ENCODE results near the gene OIT3.
A peak's percentile ranks its signal among the peaks of the same experiment; 100 is the strongest.

OIT3 gene

DNA sequence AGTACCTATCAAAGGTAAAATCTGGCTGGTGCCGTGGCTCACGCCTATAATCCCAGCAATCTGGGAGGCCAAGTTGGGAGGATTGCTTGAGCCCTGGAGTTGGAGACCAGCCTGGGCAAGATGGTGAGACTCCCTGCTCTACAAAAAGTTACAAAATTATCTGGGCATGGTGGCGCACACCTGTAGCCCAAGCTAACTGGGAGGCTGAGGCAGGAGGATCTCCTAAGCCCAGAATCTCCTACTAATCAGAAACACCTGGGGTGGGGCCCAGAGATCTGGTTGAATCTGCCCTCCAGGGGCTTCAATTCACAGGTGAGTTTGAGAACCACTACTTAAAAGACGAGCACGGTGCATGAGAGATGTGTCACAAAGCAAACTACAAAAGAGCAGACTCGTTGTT lies 58.6 kb downstream of the OIT3 start:
- no peak for DNase-seq

DNA sequence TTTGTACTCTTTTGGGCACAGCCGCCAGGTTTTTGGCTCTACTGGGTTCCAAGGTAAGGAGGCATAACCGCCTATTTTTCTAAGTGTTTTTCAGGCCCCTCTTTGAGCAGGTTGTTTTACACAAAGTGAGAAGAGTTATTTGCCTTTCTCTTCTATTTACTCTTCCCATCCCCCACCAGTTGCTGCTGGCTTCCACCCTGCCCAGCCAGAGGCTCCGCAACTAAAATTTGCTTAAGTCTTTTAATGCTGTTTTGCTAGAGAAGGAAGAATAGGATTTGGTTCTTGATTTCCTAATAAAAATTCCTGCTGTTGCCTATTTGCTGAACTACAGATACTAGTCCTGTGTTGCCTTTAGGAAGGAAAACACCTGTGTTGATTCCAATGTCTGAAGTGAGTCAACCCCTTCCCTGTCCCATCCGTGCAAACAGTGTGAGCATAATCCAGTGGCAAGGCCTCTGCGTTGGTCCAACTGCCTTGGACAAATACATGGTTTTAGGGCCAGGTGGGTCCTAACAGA lies 59.2 kb downstream of the OIT3 start:
- no peak for DNase-seq

DNA sequence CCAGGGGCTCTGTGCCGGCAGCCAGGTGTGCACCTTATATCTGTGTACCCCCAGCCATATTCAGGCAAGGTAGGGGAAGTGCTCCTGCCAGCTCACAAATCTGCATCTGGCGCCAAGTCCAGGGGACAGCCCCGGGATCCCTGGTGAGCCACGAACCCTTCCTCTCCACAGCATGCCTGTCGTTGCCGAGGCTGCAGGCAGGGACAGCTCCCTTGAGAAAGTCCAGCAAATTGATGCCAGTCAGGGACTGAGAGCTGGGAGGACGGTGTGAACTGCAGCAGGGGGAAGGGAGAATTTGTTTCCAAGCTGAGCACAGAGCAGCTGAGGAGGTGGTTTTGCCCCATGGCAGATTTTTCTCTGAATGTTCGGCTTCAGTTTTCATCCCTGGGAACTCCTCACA lies 60.1 kb downstream of the OIT3 start:
- DNase-seq: no peak

DNA sequence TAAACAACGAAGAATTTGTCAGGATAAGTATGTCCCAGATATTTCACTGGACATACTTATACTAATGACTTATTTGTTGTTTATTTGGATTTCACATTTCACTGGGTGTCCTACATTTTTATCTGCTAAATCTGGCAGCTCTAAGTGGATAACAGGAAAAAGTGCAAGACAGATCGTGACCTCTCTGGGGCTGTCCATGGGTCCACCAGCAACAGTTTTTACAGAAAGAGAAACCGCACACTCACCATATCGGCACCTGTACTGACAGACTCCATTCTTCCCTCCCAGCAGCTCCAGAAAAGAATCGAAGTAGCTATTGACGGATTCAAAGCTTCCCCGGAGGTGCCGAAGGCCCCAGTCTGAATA lies 60.7 kb downstream of the OIT3 start:
- DNase-seq: no peak

DNA sequence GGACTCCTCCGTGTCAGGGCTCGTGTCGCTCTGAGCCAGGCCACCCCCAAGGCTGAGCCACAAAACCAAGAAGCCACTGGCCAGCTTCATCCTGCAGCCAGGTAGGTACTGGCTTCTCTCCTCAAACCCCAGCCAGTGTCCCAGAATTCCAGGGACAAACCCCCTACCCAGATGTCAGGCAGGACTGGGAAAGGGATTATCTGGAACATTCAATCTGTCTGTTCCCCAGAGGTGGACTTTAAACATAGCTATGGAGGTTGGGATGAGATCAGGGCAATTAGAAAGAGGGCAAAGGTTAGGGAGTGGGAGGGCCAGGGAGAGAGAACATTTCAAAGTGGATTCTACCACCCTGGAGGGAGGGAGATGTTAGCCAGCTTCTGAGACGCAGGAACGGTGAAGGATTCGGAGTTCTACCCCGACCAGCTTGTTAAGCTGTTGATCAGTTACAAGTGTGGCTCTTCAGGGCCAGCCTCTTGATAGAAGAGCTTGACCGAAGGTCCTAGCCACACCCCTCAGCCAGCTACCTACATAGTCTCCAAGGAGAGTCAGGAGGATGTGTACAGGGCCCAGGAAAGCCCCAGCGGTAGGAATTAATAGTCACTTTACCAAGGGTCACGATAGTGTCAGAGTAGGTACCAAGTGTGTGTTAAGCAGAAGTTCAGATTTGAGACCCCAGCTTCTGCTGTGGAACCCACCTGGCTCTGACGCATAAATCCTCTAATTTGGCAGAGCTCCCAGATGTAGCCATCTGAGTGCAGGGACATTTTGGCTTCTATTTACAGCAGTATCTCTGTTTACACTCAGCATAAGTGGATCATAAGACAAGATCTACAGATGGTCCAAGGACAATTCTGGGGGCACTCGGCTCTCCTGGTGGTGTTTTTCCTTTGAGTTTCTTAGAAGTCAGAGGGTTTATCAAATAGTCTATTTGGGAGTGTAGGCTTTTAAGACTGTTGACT lies 61.3 kb downstream of the OIT3 start, which contains the start of gene PLA2G12B:
Gene PLA2G12B (minus strand): TSS at position 211 of the 959 bp plus-strand sequence. CDS start 121 bp downstream, at position 90.
- DNase-seq: no peak

DNA sequence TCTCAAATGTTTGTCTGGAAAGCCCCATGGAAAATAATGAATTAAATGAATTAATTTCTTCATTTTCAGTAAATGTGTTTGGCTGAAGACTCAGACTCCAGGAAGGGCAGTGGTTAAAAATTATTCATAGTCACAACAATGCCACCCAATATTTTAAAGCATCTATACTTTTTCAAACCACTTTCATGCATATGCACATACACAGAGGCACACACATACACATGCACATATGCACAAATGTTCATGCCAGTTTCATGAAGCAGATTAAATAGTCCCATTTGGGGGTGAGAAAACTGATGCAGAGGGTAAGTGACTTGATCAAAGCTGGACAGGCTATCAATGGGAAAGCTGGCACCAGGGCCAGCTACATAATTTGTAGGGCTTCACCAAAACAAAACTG lies 62.5 kb downstream of the OIT3 start:
- DNase-seq: no peak

DNA sequence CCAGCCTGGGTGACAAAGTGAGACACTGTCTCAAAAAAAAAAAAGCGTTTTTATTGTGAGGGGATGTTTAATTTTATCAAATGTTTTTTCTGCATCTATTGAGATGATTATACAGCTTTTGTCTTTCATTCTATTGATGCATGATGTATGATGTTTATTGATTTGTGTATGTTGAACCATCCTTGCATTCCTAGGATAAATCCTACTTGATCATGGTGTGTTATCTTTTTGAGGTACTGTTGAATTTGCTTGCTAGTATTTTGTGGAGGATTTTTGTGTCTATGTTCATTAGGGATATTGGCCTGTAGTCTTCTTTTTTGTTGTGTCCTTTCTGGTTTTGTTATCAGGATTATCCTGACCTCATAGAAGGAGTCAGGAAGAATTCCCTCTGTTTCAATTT lies 83.3 kb downstream of the OIT3 start:
- DNase-seq: no peak

DNA sequence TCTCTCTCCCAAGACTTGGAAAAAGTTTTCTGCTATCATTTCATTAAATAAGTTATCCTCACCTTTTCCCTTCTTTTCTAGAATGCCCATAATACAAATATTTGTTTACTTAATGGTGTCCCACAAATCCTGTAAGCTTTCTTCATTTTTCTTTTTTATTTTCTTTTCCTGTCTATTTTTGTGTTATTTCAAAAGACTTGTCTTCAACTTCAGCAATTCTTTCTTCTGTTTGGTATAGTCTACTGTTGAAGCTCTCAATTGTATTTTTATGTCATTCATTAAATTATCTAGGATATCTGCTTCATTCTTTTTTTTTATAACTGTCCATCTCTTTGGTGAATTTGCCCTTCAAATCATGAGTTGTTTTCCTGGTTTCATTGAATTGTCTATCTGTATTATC lies 86.2 kb downstream of the OIT3 start:
- no peak for DNase-seq

DNA sequence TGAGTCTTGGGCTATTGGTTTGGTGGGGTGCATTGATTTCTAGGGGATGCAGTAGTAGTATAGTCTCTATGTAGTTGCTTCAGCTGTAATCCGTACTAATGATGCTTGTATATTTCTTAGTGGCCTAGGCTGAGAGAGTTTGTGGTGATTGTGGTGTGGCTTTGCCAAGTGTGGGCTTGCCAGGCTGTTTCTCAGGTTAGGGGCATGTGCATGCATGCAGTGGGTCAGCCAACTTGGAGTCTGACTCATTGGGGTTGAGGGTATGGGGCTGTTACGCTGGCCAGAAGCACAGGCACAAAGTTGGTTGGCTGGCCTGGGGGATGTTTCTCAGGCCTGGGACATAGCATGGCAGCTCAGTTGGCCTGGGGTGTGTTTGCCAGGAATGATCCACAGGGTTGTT lies 86.8 kb downstream of the OIT3 start:
- no peak for DNase-seq

DNA sequence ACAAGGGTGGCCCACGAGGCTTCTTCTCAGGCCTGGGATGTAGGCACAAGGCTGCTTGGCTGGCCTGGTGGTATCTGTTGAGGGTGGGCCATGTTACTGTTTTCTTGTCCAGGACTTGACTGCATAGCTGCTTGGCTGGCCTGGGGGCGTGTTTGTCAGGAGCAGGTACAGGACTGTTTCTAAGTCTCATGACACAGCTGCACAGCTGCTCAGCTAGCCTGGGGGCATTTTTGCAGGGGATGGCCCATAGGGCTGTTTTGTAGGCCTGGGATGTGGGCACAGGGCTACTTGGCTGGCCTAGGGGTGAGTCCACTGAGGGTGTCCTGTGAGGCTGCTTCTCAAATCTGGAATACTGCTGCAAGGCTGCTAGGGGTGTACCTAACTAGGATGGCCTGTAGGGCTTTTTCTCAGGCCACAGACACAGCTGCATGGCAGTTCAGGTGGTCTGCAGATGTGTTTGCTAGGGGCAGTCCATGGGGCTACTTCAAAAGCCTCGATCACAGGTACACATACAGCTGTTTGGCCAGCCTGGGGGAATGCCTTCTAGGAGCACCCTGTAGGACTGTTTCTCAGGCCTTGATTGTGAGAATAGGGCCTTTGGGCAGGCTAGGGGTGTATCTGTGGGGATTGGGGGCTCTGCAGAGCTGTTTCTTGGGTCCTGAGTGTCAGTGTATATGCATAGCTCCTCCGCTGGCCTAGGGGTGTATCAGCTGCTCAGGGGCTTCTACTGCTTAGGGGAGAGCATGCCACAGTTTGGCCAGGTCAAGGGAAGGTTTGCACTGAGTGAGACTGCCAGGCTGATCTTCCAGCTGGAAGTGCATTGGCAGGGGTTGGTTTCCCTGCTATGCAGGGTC lies 87.7 kb downstream of the OIT3 start:
- no peak for DNase-seq

DNA sequence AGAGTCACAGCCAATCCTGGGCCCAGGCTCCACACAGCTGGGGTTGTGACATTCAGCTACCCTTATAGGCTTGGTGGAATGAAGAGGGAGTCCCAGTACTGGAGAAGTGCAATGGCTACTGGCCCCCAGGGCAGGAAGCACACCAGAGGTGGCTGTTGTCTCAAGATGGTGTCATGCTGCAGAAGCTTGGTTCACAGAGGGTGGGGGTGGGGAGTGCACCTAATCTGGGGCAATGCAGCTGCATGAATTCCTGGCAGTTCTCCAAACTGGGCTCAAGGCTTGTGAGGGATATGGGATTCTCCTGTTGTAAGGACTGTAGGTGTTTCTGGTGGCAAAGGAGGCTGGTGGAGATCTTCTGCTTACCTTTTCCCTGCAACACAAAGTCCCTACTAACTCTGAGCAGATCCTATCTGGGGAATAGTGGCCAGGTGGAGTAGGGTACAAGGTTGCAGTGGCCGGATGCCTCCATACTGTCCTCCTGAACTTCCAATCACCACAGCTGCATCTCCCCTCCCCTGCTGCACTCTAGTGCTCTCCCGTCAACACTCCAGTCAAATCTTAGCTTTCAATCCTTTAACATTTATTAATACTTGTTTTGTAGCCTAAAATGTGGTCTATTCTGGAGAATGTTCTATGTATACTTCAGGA lies 88.5 kb downstream of the OIT3 start:
- DNase-seq: peak in 1 of 56 donors; percentile 2
